Loucy (cell line): ENCODE results near the gene STRN.

ENCODE experiments used
- H2AFZ ChIP-seq: fragments of 200-600 bp; sonication (generic); 2 replicates; pipeline ENCODE4 v1.6.0; 2016; ENCODE audit warnings: antibody characterized with exemption, mild to moderate bottlenecking, low read length, moderate library complexity
- H3F3A ChIP-seq: fragments of 200-600 bp; 2 replicates; pipeline ENCODE4 v1.6.0; 2016; ENCODE audit warnings: antibody characterized with exemption, low read depth, mild to moderate bottlenecking
- H3K27me3 ChIP-seq: fragments of 200-600 bp; sonication (generic); 2 replicates; pipeline ENCODE4 v1.6.1; 2014; ENCODE audit warnings: low read length, mild to moderate bottlenecking; ENCODE audit not compliant: insufficient read depth, poor library complexity, severe bottlenecking
- H3K36me3 ChIP-seq: fragments of 200-600 bp; sonication (generic); 2 replicates; pipeline ENCODE4 v1.6.1; 2016; ENCODE audit warnings: low read length; ENCODE audit not compliant: insufficient read depth
- H3K4me1 ChIP-seq: fragments of 200-600 bp; sonication (generic); 2 replicates; pipeline ENCODE4 v1.5.1; 2014; ENCODE audit warnings: low read length, mild to moderate bottlenecking; ENCODE audit not compliant: insufficient read depth, poor library complexity, severe bottlenecking
- H3K4me2 ChIP-seq: fragments of 200-600 bp; sonication (generic); 2 replicates; pipeline ENCODE4 v1.6.0; 2014; ENCODE audit warnings: antibody characterized with exemption, low read length, low read depth, mild to moderate bottlenecking; ENCODE audit not compliant: poor library complexity, severe bottlenecking
- H3K4me3 ChIP-seq: fragments of 200-600 bp; sonication (generic); 2 replicates; pipeline ENCODE4 v1.5.1; 2014; ENCODE audit warnings: low read length, mild to moderate bottlenecking, mixed read lengths; ENCODE audit not compliant: poor library complexity, severe bottlenecking
- H3K79me2 ChIP-seq: fragments of 200-600 bp; sonication (generic); 2 replicates; pipeline ENCODE4 v1.6.1; 2014; ENCODE audit warnings: low read length; ENCODE audit not compliant: insufficient read depth
- H3K9ac ChIP-seq: fragments of 200-600 bp; sonication (generic); 2 replicates; pipeline ENCODE4 v1.6.0; 2014; ENCODE audit warnings: mild to moderate bottlenecking, low read depth, low read length, moderate library complexity; ENCODE audit not compliant: poor library complexity, severe bottlenecking
- H3K9me2 ChIP-seq: fragments of 200-600 bp; sonication (generic); replicated peaks from 2 replicates; pipeline ENCODE4 v1.6.1; 2016; ENCODE audit warnings: low read depth, low read length, mixed read lengths
- H3K9me3 ChIP-seq: fragments of 200-600 bp; sonication (generic); 2 replicates; pipeline ENCODE4 v1.6.1; 2014; ENCODE audit warnings: mild to moderate bottlenecking, antibody characterized with exemption, low read length, low read depth; ENCODE audit not compliant: insufficient read depth
- H4K20me1 ChIP-seq: fragments of 200-600 bp; sonication (generic); 2 replicates; pipeline ENCODE4 v1.6.0; 2014; ENCODE audit warnings: antibody characterized with exemption, low read length, mild to moderate bottlenecking; ENCODE audit not compliant: insufficient read depth, poor library complexity, severe bottlenecking
- CTCF ChIP-seq: fragments of 200-600 bp; sonication (generic); conservative IDR thresholded peaks from 2 replicates; pipeline ENCODE4 v1.5.1; 2014; ENCODE audit warnings: mild to moderate bottlenecking, antibody characterized with exemption, low read length
- EZH2phosphoT487 ChIP-seq: fragments of 200-600 bp; IDR thresholded peaks from 2 replicates; pipeline ENCODE4 v1.6.1; 2018; ENCODE audit warnings: antibody characterized with exemption, mild to moderate bottlenecking, moderate library complexity, borderline replicate concordance

Gene STRN

GRCh38 chr2:36861896-36862295 is 104.4 kb downstream of the STRN start:
- H2AFZ ChIP-seq, result no peak overlapping the region
- no peaks in the 10 kb centered on the region for H4K20me1 ChIP-seq
- H3K27me3 ChIP-seq, result no peaks in the 10 kb centered on the region
- H3F3A ChIP-seq, result no peaks in the 10 kb centered on the region
- no peak overlapping the region for H3K9ac ChIP-seq
- H3K9me3 ChIP-seq, result no peaks in the 10 kb centered on the region
- H3K4me1 ChIP-seq, result no peaks in the 10 kb centered on the region
- H3K9me2 ChIP-seq, result no peaks in the 10 kb centered on the region
- no peaks in the 10 kb centered on the region for H3K79me2 ChIP-seq
- H3K4me2 ChIP-seq, result no peak overlapping the region
- no peak for TF ChIP-seq EZH2phosphoT487
- TF ChIP-seq CTCF, result no peak
- H3K4me3 ChIP-seq, result no peak overlapping the region
- peaks cover 24% of the 10 kb centered on the region; the same call in 1 of the 2 replicates for H3K36me3 ChIP-seq

DNA sequence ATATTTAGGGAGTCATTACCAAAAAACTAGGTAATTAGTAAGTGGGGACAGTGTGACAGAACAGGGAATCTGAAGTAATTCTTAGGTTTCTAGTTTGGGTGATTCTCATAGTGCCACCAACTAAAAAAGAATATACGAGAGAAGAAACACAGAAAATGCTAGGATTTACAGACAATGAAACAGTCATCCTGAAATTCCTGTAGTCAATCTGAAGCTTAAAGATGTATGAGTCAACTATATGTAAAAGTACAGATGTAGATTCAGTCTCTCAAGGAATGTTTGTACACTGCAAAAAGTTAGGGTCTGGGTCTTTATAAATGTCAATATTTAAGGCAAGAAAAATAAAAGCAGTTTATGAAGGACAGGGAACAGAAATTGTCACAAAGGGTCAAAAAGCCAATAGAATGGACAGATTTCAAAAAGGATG is 107.0 kb downstream of the STRN start:
- Histone ChIP-seq H3K4me2 (no peak overlapping the region), H3F3A (no peaks in the 10 kb centered on the region), H3K4me1 (no peaks in the 10 kb centered on the region), H3K36me3 (peaks cover 15% of the 10 kb centered on the region; the same call in 1 of the 2 replicates), H2AFZ (no peak overlapping the region), H3K79me2 (no peaks in the 10 kb centered on the region), H3K4me3 (no peak overlapping the region), H3K9me3 (no peaks in the 10 kb centered on the region), H3K9ac (no peak overlapping the region), H3K9me2 (no peaks in the 10 kb centered on the region), H4K20me1 (no peaks in the 10 kb centered on the region), H3K27me3 (no peaks in the 10 kb centered on the region)
- no peak for TF ChIP-seq CTCF
- no peak for TF ChIP-seq EZH2phosphoT487

- no peak overlapping the region for H3K4me3 ChIP-seq
- H3K36me3 ChIP-seq, result peaks cover 15% of the 10 kb centered on the region; the same call in 1 of the 2 replicates
- H3K9me3 ChIP-seq, result no peaks in the 10 kb centered on the region
- no peaks in the 10 kb centered on the region for H3F3A ChIP-seq
- H3K4me1 ChIP-seq, result no peaks in the 10 kb centered on the region
- H2AFZ ChIP-seq, result no peak overlapping the region
- H4K20me1 ChIP-seq, result no peaks in the 10 kb centered on the region
- H3K9me2 ChIP-seq, result no peaks in the 10 kb centered on the region
- H3K27me3 ChIP-seq, result no peaks in the 10 kb centered on the region
- H3K4me2 ChIP-seq, result no peak overlapping the region
- TF ChIP-seq EZH2phosphoT487, result no peak
- no peaks in the 10 kb centered on the region for H3K79me2 ChIP-seq
- no peak overlapping the region for H3K9ac ChIP-seq
These were observed 107.6 kb downstream of the STRN start for GRCh38 chr2:36858551-36859365.
